ACC112 (cell line): Measurements from ENCODE around the gene DCTN3.

ENCODE experiments used
- H2AFZ ChIP-seq: fragments of 200-600 bp; sonication (generic); one replicate; pipeline ENCODE4 v1.6.0; 2017; ENCODE audit warnings: antibody characterized with exemption, low read length; ENCODE audit not compliant: unreplicated experiment
- H3K27ac ChIP-seq: fragments of 200-600 bp; sonication (generic); 2 replicates; pipeline ENCODE4 v1.5.1; 2014; ENCODE audit warnings: low read depth, mild to moderate bottlenecking, antibody characterized with exemption, low read length, moderate library complexity
- H3K27me3 ChIP-seq: fragments of 200-600 bp; sonication (generic); 2 replicates; pipeline ENCODE4 v1.6.1; 2014; ENCODE audit warnings: mild to moderate bottlenecking, antibody characterized with exemption, low read length, moderate library complexity, mixed read lengths; ENCODE audit not compliant: insufficient read depth
- H3K36me3 ChIP-seq: fragments of 200-600 bp; sonication (generic); 2 replicates; pipeline ENCODE4 v1.6.1; 2016; ENCODE audit warnings: mild to moderate bottlenecking, antibody characterized with exemption, low read length, moderate library complexity, mixed read lengths; ENCODE audit not compliant: insufficient read depth
- H3K4me1 ChIP-seq: fragments of 200-600 bp; sonication (generic); one replicate; pipeline ENCODE4 v1.6.1; 2016; ENCODE audit warnings: low read length, mixed read lengths; ENCODE audit not compliant: insufficient read depth, unreplicated experiment, control insufficient read depth
- H3K4me3 ChIP-seq: fragments of 200-600 bp; sonication (generic); 2 replicates; pipeline ENCODE4 v1.5.1; 2014; ENCODE audit warnings: mild to moderate bottlenecking, low read depth, low read length
- H3K79me2 ChIP-seq: fragments of 200-600 bp; sonication (generic); one replicate; pipeline ENCODE4 v1.6.0; 2016; ENCODE audit warnings: low read length; ENCODE audit not compliant: control insufficient read depth, unreplicated experiment, insufficient read depth

The DCTN3 gene

GRCh38 chr9:34615132-34615531 lies 5.2 kb downstream of the DCTN3 start:
- peaks cover 19% of the 10 kb centered on the region for H3K4me1 ChIP-seq
- H3K27me3 ChIP-seq: no peaks in the 10 kb centered on the region
- no peak overlapping the region for H2AFZ ChIP-seq
- H3K27ac ChIP-seq: no peak overlapping the region
- H3K4me3 ChIP-seq: no peak overlapping the region
- no peaks in the 10 kb centered on the region for H3K36me3 ChIP-seq
- peaks cover 18% of the 10 kb centered on the region for H3K79me2 ChIP-seq

GRCh38 chr9:34612788-34613390 lies 7.4 kb downstream of the DCTN3 start:
- peaks cover 12% of the 10 kb centered on the region for H3K4me1 ChIP-seq
- peak overlapping the region; percentile 86 for H3K4me3 ChIP-seq
- peaks cover 9% of the 10 kb centered on the region for H3K79me2 ChIP-seq
- H3K27ac ChIP-seq: no peak overlapping the region
- H2AFZ ChIP-seq: peak overlapping the region; percentile 33
- H3K36me3 ChIP-seq: no peaks in the 10 kb centered on the region
- H3K27me3 ChIP-seq: no peaks in the 10 kb centered on the region

- peaks cover 9% of the 10 kb centered on the region for H3K79me2 ChIP-seq
- H3K4me1 ChIP-seq: peaks cover 12% of the 10 kb centered on the region
- peak within 1 kb of the TSS; percentile 81 for H2AFZ ChIP-seq
- no peaks in the 10 kb centered on the region for H3K36me3 ChIP-seq
- H3K4me3 ChIP-seq: peak within 1 kb of the TSS; percentile 86
- no peaks in the 10 kb centered on the region for H3K27me3 ChIP-seq
- peak within 1 kb of the TSS; percentile 35; the same call in 1 of the 2 replicates for H3K27ac ChIP-seq
These were observed 8.2 kb downstream of the DCTN3 start, which contains the start of gene RPP25L for GRCh38 chr9:34611811-34612787. Gene RPP25L, minus strand, starts transcription at chr9:34612097. Its CDS starts 801 bp downstream, at chr9:34611296.

GRCh38 chr9:34611251-34611810 lies 9.0 kb downstream of the DCTN3 start:
- Histone ChIP-seq H2AFZ (peak overlapping the region; percentile 81), H3K79me2 (peaks cover 9% of the 10 kb centered on the region), H3K36me3 (no peaks in the 10 kb centered on the region), H3K27ac (peak overlapping the region; percentile 35; the same call in 1 of the 2 replicates), H3K27me3 (no peaks in the 10 kb centered on the region), H3K4me3 (peak overlapping the region; percentile 86), H3K4me1 (peaks cover 12% of the 10 kb centered on the region)

GRCh38 chr9:34610434-34611206 lies 9.7 kb downstream of the DCTN3 start:
- H2AFZ ChIP-seq: no peak overlapping the region
- peaks cover 9% of the 10 kb centered on the region for H3K79me2 ChIP-seq
- peaks cover 12% of the 10 kb centered on the region for H3K4me1 ChIP-seq
- H3K27me3 ChIP-seq: 0 out of 2 replicates have a peak, but pooled peaks cover 3% of the 10 kb centered on the region
- H3K27ac ChIP-seq: no peak overlapping the region
- peak overlapping the region; percentile 86 for H3K4me3 ChIP-seq
- H3K36me3 ChIP-seq: no peaks in the 10 kb centered on the region

GRCh38 chr9:34607331-34607730 lies 13.0 kb downstream of the DCTN3 start:
- H3K27me3 ChIP-seq: peaks cover 7% of the 10 kb centered on the region; the same call in 1 of the 2 replicates
- no peaks in the 10 kb centered on the region for H3K36me3 ChIP-seq
- peaks cover 9% of the 10 kb centered on the region for H3K4me1 ChIP-seq
- peaks cover 9% of the 10 kb centered on the region for H3K79me2 ChIP-seq
- no peak overlapping the region for H3K27ac ChIP-seq
- H3K4me3 ChIP-seq: no peak overlapping the region
- no peak overlapping the region for H2AFZ ChIP-seq

- H3K27me3 ChIP-seq: peaks cover 7% of the 10 kb centered on the region; the same call in 1 of the 2 replicates
- H3K27ac ChIP-seq: no peak overlapping the region
- no peaks in the 10 kb centered on the region for H3K36me3 ChIP-seq
These were observed 13.4 kb downstream of the DCTN3 start for GRCh38 chr9:34606905-34607304.

GRCh38 chr9:34606190-34606589 lies 14.1 kb downstream of the DCTN3 start:
- Histone ChIP-seq H2AFZ (no peak overlapping the region), H3K36me3 (no peaks in the 10 kb centered on the region), H3K79me2 (peaks cover 6% of the 10 kb centered on the region), H3K27me3 (peaks cover 7% of the 10 kb centered on the region; the same call in 1 of the 2 replicates), H3K27ac (no peak overlapping the region), H3K4me3 (no peak overlapping the region), H3K4me1 (peaks cover 5% of the 10 kb centered on the region)

More at GRCh38 chr9:34606905-34607304, 13.4 kb downstream of the DCTN3 start:
- Histone ChIP-seq H3K79me2 (peaks cover 9% of the 10 kb centered on the region), H3K4me1 (peaks cover 7% of the 10 kb centered on the region), H3K4me3 (no peak overlapping the region), H2AFZ (no peak overlapping the region)

- H3K4me1 ChIP-seq: no peaks in the 10 kb centered on the region
- H2AFZ ChIP-seq: no peak overlapping the region
- H3K4me3 ChIP-seq: no peak overlapping the region
- no peak overlapping the region for H3K27ac ChIP-seq
- H3K27me3 ChIP-seq: peaks cover 10% of the 10 kb centered on the region; the same call in 1 of the 2 replicates
- H3K79me2 ChIP-seq: no peaks in the 10 kb centered on the region
- H3K36me3 ChIP-seq: no peaks in the 10 kb centered on the region
These were observed 16.6 kb downstream of the DCTN3 start for GRCh38 chr9:34603610-34604231.
